PFSK-1 (cell line): ENCODE measurements around the gene GABBR2.

Experiments
- POLR2AphosphoS5 ChIP-seq: IDR thresholded peaks from 2 replicates; pipeline ENCODE4 v1.6.1; 2012; ENCODE audit warnings: low read depth, mild to moderate bottlenecking, control low read depth, low read length, moderate library complexity
- SIN3A ChIP-seq: IDR thresholded peaks from 2 replicates; pipeline ENCODE4 v1.6.1; 2012; ENCODE audit warnings: mild to moderate bottlenecking, low read length, moderate library complexity, borderline replicate concordance; ENCODE audit not compliant: insufficient read depth
- TAF1 ChIP-seq: IDR thresholded peaks from 2 replicates; pipeline ENCODE4 v1.6.1; 2012; ENCODE audit warnings: low read length, control low read depth, borderline replicate concordance; ENCODE audit not compliant: insufficient read depth
- TF ChIP-seq, protein P1 (sequence below), 2 experiments: IDR thresholded peaks; 2 replicates each; pipeline versions ENCODE4 v1.6.1 to v1.8.0; 2011 to 2012; ENCODE audit warnings: low read depth in 2 of 2, low read length in 2 of 2, control low read depth in 1 of 2, inconsistent platforms in 1 of 2, mild to moderate bottlenecking in 1 of 2, moderate library complexity in 1 of 2; ENCODE audit not compliant: insufficient read depth in 1 of 2

DNA sequence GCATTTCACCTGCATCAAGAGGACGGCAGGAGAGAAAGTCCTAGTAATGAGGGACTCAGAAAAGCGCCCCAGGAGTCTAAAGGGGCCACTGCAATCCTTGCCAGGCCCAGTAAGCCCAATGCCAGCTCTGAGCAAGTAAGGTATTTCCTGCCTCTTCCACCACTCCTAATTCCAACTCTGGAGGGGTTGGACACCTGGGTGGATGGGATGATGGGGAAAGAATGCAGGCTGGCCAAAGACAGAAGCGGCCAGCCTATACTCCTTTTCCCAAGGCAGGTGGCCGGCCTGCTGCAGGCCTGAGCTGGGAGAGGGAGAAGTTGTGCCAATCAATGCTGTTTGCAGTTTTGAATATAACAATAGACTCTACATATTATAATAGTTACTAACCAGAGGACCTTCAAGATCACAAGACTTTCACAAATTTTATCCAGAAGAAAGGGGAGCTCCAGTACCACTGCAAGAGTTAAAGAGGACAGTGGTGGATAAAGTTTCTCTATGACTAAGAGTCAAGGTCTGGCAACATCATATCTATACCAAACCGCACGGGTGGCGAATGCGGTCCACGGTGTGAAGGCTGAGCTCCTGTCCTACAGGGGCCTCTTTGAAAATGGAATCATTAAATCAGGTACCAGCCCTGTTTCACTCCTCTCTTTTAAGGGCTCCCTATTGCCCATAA is 338.3 kb downstream of the GABBR2 start:
- TF ChIP-seq, protein P1, sequence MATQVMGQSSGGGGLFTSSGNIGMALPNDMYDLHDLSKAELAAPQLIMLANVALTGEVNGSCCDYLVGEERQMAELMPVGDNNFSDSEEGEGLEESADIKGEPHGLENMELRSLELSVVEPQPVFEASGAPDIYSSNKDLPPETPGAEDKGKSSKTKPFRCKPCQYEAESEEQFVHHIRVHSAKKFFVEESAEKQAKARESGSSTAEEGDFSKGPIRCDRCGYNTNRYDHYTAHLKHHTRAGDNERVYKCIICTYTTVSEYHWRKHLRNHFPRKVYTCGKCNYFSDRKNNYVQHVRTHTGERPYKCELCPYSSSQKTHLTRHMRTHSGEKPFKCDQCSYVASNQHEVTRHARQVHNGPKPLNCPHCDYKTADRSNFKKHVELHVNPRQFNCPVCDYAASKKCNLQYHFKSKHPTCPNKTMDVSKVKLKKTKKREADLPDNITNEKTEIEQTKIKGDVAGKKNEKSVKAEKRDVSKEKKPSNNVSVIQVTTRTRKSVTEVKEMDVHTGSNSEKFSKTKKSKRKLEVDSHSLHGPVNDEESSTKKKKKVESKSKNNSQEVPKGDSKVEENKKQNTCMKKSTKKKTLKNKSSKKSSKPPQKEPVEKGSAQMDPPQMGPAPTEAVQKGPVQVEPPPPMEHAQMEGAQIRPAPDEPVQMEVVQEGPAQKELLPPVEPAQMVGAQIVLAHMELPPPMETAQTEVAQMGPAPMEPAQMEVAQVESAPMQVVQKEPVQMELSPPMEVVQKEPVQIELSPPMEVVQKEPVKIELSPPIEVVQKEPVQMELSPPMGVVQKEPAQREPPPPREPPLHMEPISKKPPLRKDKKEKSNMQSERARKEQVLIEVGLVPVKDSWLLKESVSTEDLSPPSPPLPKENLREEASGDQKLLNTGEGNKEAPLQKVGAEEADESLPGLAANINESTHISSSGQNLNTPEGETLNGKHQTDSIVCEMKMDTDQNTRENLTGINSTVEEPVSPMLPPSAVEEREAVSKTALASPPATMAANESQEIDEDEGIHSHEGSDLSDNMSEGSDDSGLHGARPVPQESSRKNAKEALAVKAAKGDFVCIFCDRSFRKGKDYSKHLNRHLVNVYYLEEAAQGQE (IDR thresholded peaks at IDR 0.05; ENCODE audit: insufficient read depth in 1 of 2, low read depth in 2 of 2, low read length in 2 of 2), result no peak
- no peak for TF ChIP-seq POLR2AphosphoS5
- TF ChIP-seq TAF1, result no peak
- TF ChIP-seq SIN3A, result no peak
